HFF-Myc (cell line): Measurements from ENCODE around the gene SDF2L1.
"Not testable (repeated sequence)": the region's sequence is repeated elsewhere in the genome, so short reads cannot be mapped to it uniquely, and the experiment has no call there.

Source experiments
- DNase-seq: peaks from one replicate; pipeline ENCODE4 v3.0.0-alpha.2; 2011; ENCODE audit warnings: low read depth; ENCODE audit errors: extremely low read depth
- H3K4me3 ChIP-seq: replicated peaks from 2 replicates; pipeline ENCODE4 v1.5.1; 2011; ENCODE audit warnings: low read depth, mild to moderate bottlenecking, control low read depth, low read length
- CTCF ChIP-seq: IDR thresholded peaks from 2 replicates; pipeline ENCODE4 v1.5.1; 2012; ENCODE audit warnings: mild to moderate bottlenecking, low read depth, low read length, control low read depth; ENCODE audit errors: missing control alignments

SDF2L1 gene

DNA sequence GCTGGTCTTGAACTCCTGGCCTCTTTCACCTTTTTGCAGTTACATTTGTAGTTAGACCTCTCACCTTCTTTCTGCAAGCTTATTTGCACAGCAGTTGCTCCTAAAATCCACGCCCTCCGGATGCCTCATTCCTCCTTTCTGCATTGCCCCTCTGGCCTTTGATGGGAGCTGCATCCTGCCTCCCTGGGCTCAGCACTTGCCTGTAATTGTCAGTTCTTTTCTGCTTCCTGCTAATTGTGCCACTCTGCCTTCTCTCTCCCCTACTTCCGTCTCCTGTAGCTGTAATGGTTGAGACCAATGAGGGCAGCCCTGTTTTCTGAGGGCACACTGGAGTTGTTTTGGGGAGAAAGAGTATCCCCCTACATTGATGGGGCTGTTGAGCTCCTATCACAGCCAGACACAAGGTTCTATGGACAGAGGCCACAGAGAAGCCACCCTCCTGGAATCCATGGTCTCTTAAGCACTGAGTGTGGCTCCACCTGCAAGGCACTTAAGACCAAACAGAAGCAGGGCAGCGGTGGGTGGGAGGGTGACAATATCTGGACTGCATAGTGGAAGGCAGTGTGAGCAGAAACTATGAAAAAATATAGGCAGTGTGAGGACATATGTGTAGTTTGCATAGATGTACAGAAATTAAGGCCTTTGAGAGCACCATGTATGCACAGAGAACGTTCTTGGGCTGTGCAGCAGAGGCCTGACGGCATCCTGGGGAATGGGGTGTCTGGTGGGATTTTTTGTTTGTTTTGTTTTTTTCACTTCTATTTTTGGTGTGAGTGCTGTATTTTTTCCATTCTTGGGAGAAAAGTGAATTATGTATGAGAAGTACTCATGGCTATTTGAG is 42.8 kb upstream of the SDF2L1 start:
- no peak for DNase-seq
- no peak for TF ChIP-seq CTCF

DNA sequence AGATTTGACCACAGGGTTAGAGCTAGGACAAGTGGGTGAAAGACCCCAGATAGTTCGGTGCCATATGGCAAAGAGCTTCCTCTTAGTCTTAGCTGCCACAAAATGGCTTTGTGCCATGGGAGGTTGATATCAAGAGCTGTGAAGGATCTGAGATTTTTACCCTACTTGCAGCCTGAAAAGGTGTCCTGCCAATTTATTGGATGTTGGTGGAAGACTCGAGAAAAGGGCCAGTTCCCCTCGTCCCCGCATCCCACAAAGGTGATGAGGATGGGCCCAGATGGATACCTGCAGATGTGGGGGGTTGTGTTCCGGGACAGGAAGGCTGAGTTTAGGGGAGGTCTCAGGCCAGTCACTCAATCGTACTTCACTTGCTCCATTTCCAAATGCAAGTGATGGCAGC is 39.5 kb upstream of the SDF2L1 start:
- no peak for TF ChIP-seq CTCF
- no peak for DNase-seq
- H3K4me3 ChIP-seq: no peak overlapping the region

More for the DNA sequence above, 42.8 kb upstream of the SDF2L1 start:
- H3K4me3 ChIP-seq: no peak overlapping the region

- DNase-seq: no peak
- TF ChIP-seq CTCF: no peak
- H3K4me3 ChIP-seq: no peak overlapping the region
These were observed 38.1 kb upstream of the SDF2L1 start for GRCh38 chr22:21603973-21604372.

DNA sequence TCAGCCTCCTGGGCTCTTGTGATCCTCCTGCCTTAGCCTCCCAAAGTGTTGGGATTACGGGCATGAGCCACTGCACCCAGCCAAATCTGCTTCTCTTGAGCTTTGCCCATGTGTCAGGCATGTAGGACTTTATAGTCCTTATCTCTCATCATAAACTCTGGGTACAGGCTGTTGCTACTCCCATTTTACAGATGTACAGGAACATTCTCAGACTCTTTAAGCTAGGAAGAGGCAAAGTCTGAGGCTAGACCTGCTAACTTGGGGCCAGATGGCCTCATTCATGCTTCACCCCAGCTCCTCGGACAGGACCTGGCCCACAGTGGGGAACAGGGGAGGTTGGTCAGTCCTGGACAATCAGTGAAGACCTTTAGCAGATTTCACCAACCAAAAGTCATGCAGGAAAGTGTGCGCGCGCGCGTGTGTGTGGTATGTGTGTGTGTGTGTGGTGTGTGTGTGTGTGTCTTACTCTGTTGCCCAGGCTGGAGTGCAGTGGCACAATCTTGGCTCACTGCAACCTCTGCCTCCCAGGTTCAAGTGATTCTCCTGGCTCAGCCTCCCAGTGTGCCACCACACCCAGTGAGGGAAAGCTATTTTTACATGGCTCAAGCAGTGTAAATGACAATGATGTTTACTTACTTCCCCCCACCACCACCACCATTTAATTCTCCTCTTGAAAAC is 36.1 kb upstream of the SDF2L1 start:
- no peak overlapping the region for H3K4me3 ChIP-seq
- no peak for DNase-seq
- no peak for TF ChIP-seq CTCF

DNA sequence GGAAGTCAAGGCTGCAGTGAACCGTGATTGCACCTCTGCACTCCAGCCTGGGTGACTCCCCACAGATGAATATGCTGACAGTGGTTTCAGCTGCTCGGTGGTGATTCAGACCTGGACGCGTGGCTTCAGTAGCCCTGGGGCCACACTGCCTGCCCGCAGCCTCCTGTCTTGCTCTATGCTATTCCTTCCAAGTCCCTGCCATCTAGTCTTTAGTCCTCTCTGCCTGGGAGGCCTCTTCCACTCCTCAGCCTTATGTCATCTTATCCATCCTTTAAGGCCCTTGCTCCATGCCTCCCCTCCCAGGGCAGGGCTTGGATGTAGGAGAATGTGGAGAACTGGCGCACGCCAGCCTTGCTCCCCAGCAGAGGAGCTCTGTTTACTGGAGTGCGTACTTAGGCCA is 35.3 kb upstream of the SDF2L1 start:
- no peak for DNase-seq
- no peak overlapping the region for H3K4me3 ChIP-seq
- no peak for TF ChIP-seq CTCF

GRCh38 chr22:21609556-21610157 is 32.4 kb upstream of the SDF2L1 start:
- H3K4me3 ChIP-seq, DNase-seq: not testable (repeated sequence)

DNA sequence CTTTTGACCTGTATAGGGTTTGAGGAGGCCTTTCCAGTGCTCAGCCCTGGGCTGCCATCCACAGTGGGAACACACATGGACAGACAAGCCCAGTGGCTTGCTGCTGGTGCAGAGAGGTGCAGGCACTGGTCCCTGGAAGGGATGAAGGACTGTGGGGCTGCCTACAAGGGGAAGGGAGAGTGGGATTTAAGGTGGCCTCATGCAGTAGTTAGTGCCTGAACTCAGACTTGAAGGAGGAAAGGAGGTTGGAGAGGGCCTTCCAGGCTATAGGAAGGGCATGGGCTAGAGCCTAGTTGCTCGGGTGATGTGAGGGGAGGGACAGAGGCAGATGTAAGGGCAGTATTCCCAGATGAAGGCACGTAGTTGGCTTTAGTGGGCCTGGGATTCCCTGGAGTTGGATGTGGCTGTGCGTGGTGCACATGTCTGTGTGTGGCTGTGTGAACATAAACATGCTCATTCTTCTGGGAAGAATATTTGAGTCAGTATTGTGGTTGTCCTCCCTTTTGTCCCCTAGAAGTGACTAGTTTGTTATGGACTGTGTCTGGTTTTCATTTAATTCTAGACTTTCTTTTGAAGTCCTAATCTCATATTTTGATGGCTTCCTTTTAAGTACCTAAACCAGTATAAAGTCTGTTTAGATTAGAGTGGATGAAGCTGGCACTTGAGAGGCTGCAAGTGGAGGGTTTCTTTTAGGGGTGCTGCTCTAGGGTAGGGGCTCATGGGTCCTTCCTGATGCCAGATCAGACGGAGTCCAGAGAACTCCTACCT is 30.7 kb upstream of the SDF2L1 start:
- no peak for DNase-seq
- no peak for TF ChIP-seq CTCF
- no peak overlapping the region for H3K4me3 ChIP-seq
